ENCODE measurements around the gene NUDT8.
A peak's percentile ranks its signal among the peaks of the same experiment; 100 is the strongest.

NUDT8 gene

GRCh38 chr11:67656278-67656922 is 26.7 kb upstream of the NUDT8 start:
- Histone ChIP-seq H4K5ac (ENCODE audit: low read length) (no peak overlapping the region), H2BK5ac (ENCODE audit: low read length) (no peak overlapping the region), H3K27me3 (ENCODE audit: insufficient read depth, low read length, poor library complexity) (no peaks in the 10 kb centered on the region), H3K27ac (ENCODE audit: low read depth, low read length) (no peak overlapping the region), H2BK15ac (replicated peaks; ENCODE audit: low read depth) (no peak overlapping the region), H3K36me3 (ENCODE audit: control insufficient read depth, insufficient read depth, low read length) (no peaks in the 10 kb centered on the region), H2BK120ac (ENCODE audit: low read depth, low read length) (no peak overlapping the region), H3K4me2 (ENCODE audit: low read length) (no peak overlapping the region), H3K23ac (ENCODE audit: low read length) (no peak overlapping the region), H3K9ac (ENCODE audit: low read length) (no peak overlapping the region), H3K56ac (ENCODE audit: low read length) (no peak overlapping the region), H3K18ac (ENCODE audit: low read length) (no peak overlapping the region), H3K79me1 (ENCODE audit: low read length) (no peaks in the 10 kb centered on the region), H3K4me3 (ENCODE audit: low read length) (no peak overlapping the region), H2AK5ac (ENCODE audit: low read length) (no peak overlapping the region), H3K4ac (ENCODE audit: low read depth, low read length) (no peak overlapping the region), H3K4me1 (ENCODE audit: control insufficient read depth, low read depth, low read length) (no peaks in the 10 kb centered on the region), H4K8ac (ENCODE audit: low read depth, low read length) (no peak overlapping the region), H3K79me2 (ENCODE audit: control insufficient read depth, insufficient read depth, low read length) (no peaks in the 10 kb centered on the region)
- peak; percentile 33 for DNase-seq
- no CpG with 5 or more reads among the region's 4 CpGs for WGBS (ENCODE audit: extremely low coverage, insufficient coverage, low lambda C conversion rate)

GRCh38 chr11:67654225-67654624 is 24.5 kb upstream of the NUDT8 start:
- no peaks in the 10 kb centered on the region for H3K79me1 ChIP-seq (ENCODE audit: low read length)
- no peak overlapping the region for H3K56ac ChIP-seq (ENCODE audit: low read length)
- WGBS (ENCODE audit: extremely low coverage, insufficient coverage, low lambda C conversion rate): no CpG with 5 or more reads among the region's 9 CpGs
- no peak overlapping the region for H2BK15ac ChIP-seq (replicated peaks; ENCODE audit: low read depth)
- H2BK120ac ChIP-seq (ENCODE audit: low read depth, low read length): no peak overlapping the region
- H4K8ac ChIP-seq (ENCODE audit: low read depth, low read length): no peak overlapping the region
- no peak overlapping the region for H2AK5ac ChIP-seq (ENCODE audit: low read length)
- H4K5ac ChIP-seq (ENCODE audit: low read length): no peak overlapping the region
- H3K9ac ChIP-seq (ENCODE audit: low read length): no peak overlapping the region
- no peak overlapping the region for H2BK5ac ChIP-seq (ENCODE audit: low read length)
- no peak overlapping the region for H3K4ac ChIP-seq (ENCODE audit: low read depth, low read length)
- no peak overlapping the region for H3K4me3 ChIP-seq (ENCODE audit: low read length)
- H3K4me2 ChIP-seq (ENCODE audit: low read length): no peak overlapping the region
- no peaks in the 10 kb centered on the region for H3K27me3 ChIP-seq (ENCODE audit: insufficient read depth, low read length, poor library complexity)
- no peak for DNase-seq
- no peaks in the 10 kb centered on the region for H3K36me3 ChIP-seq (ENCODE audit: control insufficient read depth, insufficient read depth, low read length)
- H3K23ac ChIP-seq (ENCODE audit: low read length): no peak overlapping the region
- no peak overlapping the region for H3K27ac ChIP-seq (ENCODE audit: low read depth, low read length)
- H3K18ac ChIP-seq (ENCODE audit: low read length): no peak overlapping the region
- no peaks in the 10 kb centered on the region for H3K79me2 ChIP-seq (ENCODE audit: control insufficient read depth, insufficient read depth, low read length)
- H3K4me1 ChIP-seq (ENCODE audit: control insufficient read depth, low read depth, low read length): no peaks in the 10 kb centered on the region

GRCh38 chr11:67652965-67653845 is 23.5 kb upstream of the NUDT8 start:
- H3K79me1 ChIP-seq (ENCODE audit: low read length): no peaks in the 10 kb centered on the region
- H2BK15ac ChIP-seq (replicated peaks; ENCODE audit: low read depth): no peak overlapping the region
- no peak overlapping the region for H2BK120ac ChIP-seq (ENCODE audit: low read depth, low read length)
- H3K4me1 ChIP-seq (ENCODE audit: control insufficient read depth, low read depth, low read length): no peaks in the 10 kb centered on the region
- no peak overlapping the region for H4K5ac ChIP-seq (ENCODE audit: low read length)
- H3K4ac ChIP-seq (ENCODE audit: low read depth, low read length): no peak overlapping the region
- H3K79me2 ChIP-seq (ENCODE audit: control insufficient read depth, insufficient read depth, low read length): no peaks in the 10 kb centered on the region
- no peak overlapping the region for H3K4me3 ChIP-seq (ENCODE audit: low read length)
- no peak overlapping the region for H4K8ac ChIP-seq (ENCODE audit: low read depth, low read length)
- H3K27me3 ChIP-seq (ENCODE audit: insufficient read depth, low read length, poor library complexity): no peaks in the 10 kb centered on the region
- no peak overlapping the region for H3K23ac ChIP-seq (ENCODE audit: low read length)
- H3K4me2 ChIP-seq (ENCODE audit: low read length): no peak overlapping the region
- no peak overlapping the region for H2AK5ac ChIP-seq (ENCODE audit: low read length)
- no CpG with 5 or more reads among the region's 15 CpGs for WGBS (ENCODE audit: extremely low coverage, insufficient coverage, low lambda C conversion rate)
- no peak overlapping the region for H3K18ac ChIP-seq (ENCODE audit: low read length)
- no peaks in the 10 kb centered on the region for H3K36me3 ChIP-seq (ENCODE audit: control insufficient read depth, insufficient read depth, low read length)
- H3K9ac ChIP-seq (ENCODE audit: low read length): no peak overlapping the region
- DNase-seq: no peak
- H3K27ac ChIP-seq (ENCODE audit: low read depth, low read length): no peak overlapping the region
- no peak overlapping the region for H2BK5ac ChIP-seq (ENCODE audit: low read length)
- H3K56ac ChIP-seq (ENCODE audit: low read length): no peak overlapping the region

- Histone ChIP-seq H2BK5ac (ENCODE audit: low read length) (no peak overlapping the region), H3K36me3 (ENCODE audit: control insufficient read depth, insufficient read depth, low read length) (no peaks in the 10 kb centered on the region), H3K4me1 (ENCODE audit: control insufficient read depth, low read depth, low read length) (no peaks in the 10 kb centered on the region), H2AK5ac (ENCODE audit: low read length) (no peak overlapping the region), H3K4me2 (ENCODE audit: low read length) (no peak overlapping the region), H2BK120ac (ENCODE audit: low read depth, low read length) (no peak overlapping the region), H3K4ac (ENCODE audit: low read depth, low read length) (no peak overlapping the region), H4K8ac (ENCODE audit: low read depth, low read length) (no peak overlapping the region), H3K27me3 (ENCODE audit: insufficient read depth, low read length, poor library complexity) (no peaks in the 10 kb centered on the region), H3K79me1 (ENCODE audit: low read length) (no peaks in the 10 kb centered on the region), H4K5ac (ENCODE audit: low read length) (no peak overlapping the region), H3K18ac (ENCODE audit: low read length) (no peak overlapping the region), H2BK15ac (replicated peaks; ENCODE audit: low read depth) (no peak overlapping the region), H3K56ac (ENCODE audit: low read length) (no peak overlapping the region), H3K79me2 (ENCODE audit: control insufficient read depth, insufficient read depth, low read length) (no peaks in the 10 kb centered on the region), H3K27ac (ENCODE audit: low read depth, low read length) (no peak overlapping the region), H3K4me3 (ENCODE audit: low read length) (no peak overlapping the region), H3K23ac (ENCODE audit: low read length) (no peak overlapping the region), H3K9ac (ENCODE audit: low read length) (no peak overlapping the region)
- WGBS (ENCODE audit: extremely low coverage, insufficient coverage, low lambda C conversion rate): no CpG with 5 or more reads among the region's 13 CpGs
- DNase-seq: no peak
Measured at GRCh38 chr11:67651976-67652781, 22.4 kb upstream of the NUDT8 start.

- no CpG with 5 or more reads among the region's 22 CpGs for WGBS (ENCODE audit: extremely low coverage, insufficient coverage, low lambda C conversion rate)
- Histone ChIP-seq H3K79me2 (ENCODE audit: control insufficient read depth, insufficient read depth, low read length) (no peaks in the 10 kb centered on the region), H3K27ac (ENCODE audit: low read depth, low read length) (no peak overlapping the region), H3K4me2 (ENCODE audit: low read length) (no peak overlapping the region), H3K27me3 (ENCODE audit: insufficient read depth, low read length, poor library complexity) (no peaks in the 10 kb centered on the region), H3K4me3 (ENCODE audit: low read length) (no peak overlapping the region), H2BK15ac (replicated peaks; ENCODE audit: low read depth) (no peak overlapping the region), H2BK5ac (ENCODE audit: low read length) (no peak overlapping the region), H3K4me1 (ENCODE audit: control insufficient read depth, low read depth, low read length) (no peaks in the 10 kb centered on the region), H3K36me3 (ENCODE audit: control insufficient read depth, insufficient read depth, low read length) (no peaks in the 10 kb centered on the region), H4K8ac (ENCODE audit: low read depth, low read length) (no peak overlapping the region), H3K23ac (ENCODE audit: low read length) (no peak overlapping the region), H4K5ac (ENCODE audit: low read length) (no peak overlapping the region), H2BK120ac (ENCODE audit: low read depth, low read length) (no peak overlapping the region), H2AK5ac (ENCODE audit: low read length) (no peak overlapping the region), H3K56ac (ENCODE audit: low read length) (peak overlapping the region; percentile 10), H3K4ac (ENCODE audit: low read depth, low read length) (no peak overlapping the region), H3K18ac (ENCODE audit: low read length) (no peak overlapping the region), H3K79me1 (ENCODE audit: low read length) (no peaks in the 10 kb centered on the region), H3K9ac (ENCODE audit: low read length) (no peak overlapping the region)
- no peak for DNase-seq
Measured at GRCh38 chr11:67649634-67650510, 20.1 kb upstream of the NUDT8 start.
